Measurements from ENCODE around the gene ZBTB43. TPM values are rescaled to one million over a fixed set of nuclear protein-coding genes. Genes with fewer than 3 reads are reported as not detected.
A peak's percentile ranks its signal among the peaks of the same experiment; 100 is the strongest.

ZBTB43 gene
- total and polyA plus RNA-seq, 2 of the 4 experiments (the other 2 are of a cell fraction), result 4.5 to 15.1 TPM

DNA sequence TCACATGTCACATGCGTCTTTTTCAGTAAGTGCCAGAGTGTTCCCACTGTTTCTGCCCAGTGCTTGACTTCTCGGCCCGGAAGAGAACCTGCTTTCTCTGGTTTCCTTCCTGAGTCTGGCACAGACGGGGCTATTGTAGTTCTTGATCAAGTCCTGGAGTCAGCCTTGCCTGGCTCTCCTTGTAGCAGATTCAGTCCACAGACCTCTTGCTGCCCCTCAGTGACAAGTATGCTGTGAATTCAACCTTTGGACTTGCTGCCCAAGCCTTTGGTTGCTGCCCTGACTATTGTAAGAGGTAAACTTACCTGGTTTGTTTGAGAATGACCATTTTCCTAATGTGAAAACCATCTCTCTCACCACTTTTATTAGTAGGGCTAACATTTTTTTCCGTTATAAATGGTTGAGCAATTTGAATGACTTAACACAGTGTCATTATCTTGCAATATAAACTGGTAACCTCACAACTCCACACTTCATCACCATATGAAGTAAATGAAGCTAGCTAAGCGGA is 80.3 kb downstream of the ZBTB43 start:
- Histone ChIP-seq H2AFZ (replicated peaks; ENCODE audit: low read length, poor library complexity) (no peak overlapping the region), H4K8ac (ENCODE audit: low read depth in 2 of 2, low read length in 2 of 2) (no peak overlapping the region), H3K18ac (ENCODE audit: low read depth, low read length) (no peak overlapping the region), H3K9ac (ENCODE audit: low read depth, low read length) (no peak overlapping the region), H3K79me1 (ENCODE audit: low read depth in 1 of 2, low read length in 2 of 2) (peaks cover 23 to 48% of the 10 kb centered on the region in 2 experiments), H3K27ac (ENCODE audit: insufficient read depth, low read length) (no peak overlapping the region), H4K20me1 (ENCODE audit: insufficient read depth, low read length) (peaks cover 37% of the 10 kb centered on the region), H3K4me3 (ENCODE audit: insufficient read depth, low read depth, low read length) (no peak overlapping the region), H3K9me1 (ENCODE audit: insufficient read depth, low read length) (peaks cover 10% of the 10 kb centered on the region), H2BK20ac (ENCODE audit: low read depth, low read length) (no peak overlapping the region), H3K27me3 (ENCODE audit: control insufficient read depth, insufficient read depth, low read length) (no peaks in the 10 kb centered on the region), H3K4me2 (ENCODE audit: low read depth, low read length) (no peak overlapping the region), H2BK5ac (ENCODE audit: low read depth, low read length, poor library complexity, severe bottlenecking) (peak overlapping the region; percentile 11), H3K36me3 (ENCODE audit: control insufficient read depth, insufficient read depth, low read length) (peaks cover 21% of the 10 kb centered on the region), H3K23ac (ENCODE audit: low read depth, low read length) (peak overlapping the region; percentile 5; the same call in 1 of the 2 replicates), H4K5ac (ENCODE audit: low read depth, low read length) (no peak overlapping the region), H2BK120ac (ENCODE audit: low read depth, low read length) (no peak overlapping the region), H3K4ac (ENCODE audit: low read depth, low read length) (no peak overlapping the region), H3K56ac (ENCODE audit: extremely low read depth, insufficient read depth, low read length) (no peak overlapping the region), H4K91ac (ENCODE audit: insufficient read depth, low read depth, low read length) (no peak overlapping the region), H3K9me3 (ENCODE audit: control insufficient read depth, insufficient read depth, low read length) (no peaks in the 10 kb centered on the region), H2BK15ac (ENCODE audit: low read depth, low read length) (no peak overlapping the region), H2AK9ac (replicated peaks; ENCODE audit: low read depth, low read length, poor library complexity) (no peak overlapping the region), H3K14ac (replicated peaks; ENCODE audit: low read depth, low read length) (no peak overlapping the region), H2AK5ac (ENCODE audit: low read depth, low read length) (peak overlapping the region; percentile 35; the same call in 1 of the 2 replicates), H3K4me1 (ENCODE audit: control insufficient read depth, insufficient read depth, low read length) (peaks cover 3% of the 10 kb centered on the region)
- POLR2A ChIA-PET (ENCODE audit: unreplicated experiment), result interaction anchor here (0.6 kb wide), 1 partner anchor 22 kb away, joined by 3 read pairs; no protein-coding TSS in a partner anchor
- intact Hi-C loops (cut with micrococcal nuclease) (no loop called here), in situ Hi-C loops (cut with MboI; ENCODE audit: low sequenced_read_pairs) (no loop called here), dilution Hi-C loops (cut with HindIII; ENCODE audit: low sequenced_read_pairs, unreplicated experiment) (no loop called here)
- no TSS peak for BruUV-seq (replicated peaks)
- ATAC-seq (ENCODE audit: low read depth) (peak; percentile 48), DNase-seq (peak; percentile 42)
- peak; percentile 77 for TF ChIP-seq CEBPB (IDR thresholded peaks at IDR 0.05; ENCODE audit: low read depth, low read length)
- no peak for TF ChIP-seq RCOR1 (IDR thresholded peaks at IDR 0.05; ENCODE audit: insufficient replicate concordance, low read length)
- 100% methylated on average over 4 of the region's 6 CpGs; no CpG with 5 or more reads in 1 of the 2 experiments for WGBS, 2 experiments (ENCODE audit: extremely low coverage in 2 of 2, insufficient read length in 1 of 2)
- CTCF ChIA-PET, result no interaction called here

All from IMR-90 (cell line).